ENCODE measurements around the gene PSMB1. TPM values are rescaled to one million over a fixed set of nuclear protein-coding genes. Genes with fewer than 3 reads are reported as not detected.

Gene PSMB1
- total RNA-seq, 1 experiment from 2014 or later = 282 TPM

DNA sequence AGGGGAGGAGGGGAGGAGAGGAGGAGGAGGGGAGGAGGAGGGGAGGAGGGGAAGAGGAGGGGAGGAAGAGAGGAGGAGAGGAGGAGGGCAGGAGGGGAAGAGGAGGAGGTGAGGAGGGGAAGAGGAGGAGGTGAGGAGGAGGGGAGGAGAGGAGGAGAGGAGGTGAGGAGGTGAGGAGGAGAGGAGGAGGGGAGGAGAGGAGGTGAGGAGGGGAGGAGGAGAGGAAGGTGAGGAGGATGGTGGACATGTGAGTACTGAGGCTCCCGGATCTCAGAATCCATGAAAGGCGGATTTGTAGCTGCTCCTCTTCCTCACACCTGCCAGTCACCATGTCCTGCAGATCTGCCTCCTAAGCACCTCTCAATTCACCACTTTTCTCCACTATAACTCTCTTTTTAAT lies 59.8 kb downstream of the PSMB1 start:
- peaks cover 11% of the 10 kb centered on the region; the same call in 1 of the 2 replicates for H3K27me3 ChIP-seq (ENCODE audit: insufficient read depth, low read length)
- ChIA-PET RAD21 (ENCODE audit: low non-redundant PET in 1 of 2, low total read pairs in 2 of 2, uncharacterized antibody in 2 of 2, unreplicated experiment in 2 of 2) (no interaction called here), POLR2A (no interaction called here), CTCF (no interaction called here)
- no peaks in the 10 kb centered on the region for H3K36me3 ChIP-seq (ENCODE audit: control insufficient read depth in 1 of 2, insufficient read depth in 2 of 2, low read length in 2 of 2)
- no peak overlapping the region for H3K4me2 ChIP-seq (ENCODE audit: low read length)
- ATAC-seq = no peak
- no peaks in the 10 kb centered on the region for H4K20me1 ChIP-seq (ENCODE audit: insufficient read depth)
- no peaks in the 10 kb centered on the region for H3K9me3 ChIP-seq (ENCODE audit: control insufficient read depth in 1 of 2, insufficient read depth in 1 of 2, low read depth in 1 of 2, low read length in 2 of 2)
- H3K4me3 ChIP-seq (replicated peaks in 1 of 2; ENCODE audit: low read depth in 1 of 2, low read length in 2 of 2) = no peak overlapping the region
- H2AFZ ChIP-seq (ENCODE audit: low read depth, low read length, poor library complexity, severe bottlenecking) = no peak overlapping the region
- H3K27ac ChIP-seq (ENCODE audit: low read depth, low read length) = no peak overlapping the region
- H3K9me2 ChIP-seq (ENCODE audit: insufficient read depth) = no peaks in the 10 kb centered on the region
- no peak for DNase-seq (ENCODE audit: low read depth, low spot score)
- no peaks in the 10 kb centered on the region for H3K79me2 ChIP-seq (ENCODE audit: insufficient read depth, low read length)
- no peak for TF ChIP-seq SIN3A (IDR thresholded peaks at IDR 0.05; ENCODE audit: low read depth)
- no TSS peak for BruUV-seq (replicated peaks)
- no peak overlapping the region for H3K9ac ChIP-seq (ENCODE audit: low read length)
- intact Hi-C loops (cut with micrococcal nuclease) = no loop called here
- peaks cover 0 to 13% of the 10 kb centered on the region in 2 experiments; a peak in 2 of 4 replicates for H3K4me1 ChIP-seq (ENCODE audit: control insufficient read depth in 1 of 2, insufficient read depth in 2 of 2, low read length in 2 of 2)

- CTCF ChIA-PET = no interaction called here
- intact Hi-C loops (cut with micrococcal nuclease) = no loop called here
- Histone ChIP-seq H3K9ac (ENCODE audit: low read length) (no peak overlapping the region), H3K79me2 (ENCODE audit: insufficient read depth, low read length) (no peaks in the 10 kb centered on the region), H3K4me3 (replicated peaks in 1 of 2; ENCODE audit: low read depth in 1 of 2, low read length in 2 of 2) (no peak overlapping the region), H3K27me3 (ENCODE audit: insufficient read depth, low read length) (peaks cover 11% of the 10 kb centered on the region; the same call in 1 of the 2 replicates), H2AFZ (ENCODE audit: low read depth, low read length, poor library complexity, severe bottlenecking) (no peak overlapping the region), H3K36me3 (ENCODE audit: control insufficient read depth in 1 of 2, insufficient read depth in 2 of 2, low read length in 2 of 2) (no peaks in the 10 kb centered on the region), H3K9me3 (ENCODE audit: control insufficient read depth in 1 of 2, insufficient read depth in 1 of 2, low read depth in 1 of 2, low read length in 2 of 2) (no peaks in the 10 kb centered on the region), H3K4me1 (ENCODE audit: control insufficient read depth in 1 of 2, insufficient read depth in 2 of 2, low read length in 2 of 2) (no peaks in the 10 kb centered on the region), H3K9me2 (ENCODE audit: insufficient read depth) (no peaks in the 10 kb centered on the region), H4K20me1 (ENCODE audit: insufficient read depth) (no peaks in the 10 kb centered on the region), H3K4me2 (ENCODE audit: low read length) (no peak overlapping the region), H3K27ac (ENCODE audit: low read depth, low read length) (no peak overlapping the region)
- POLR2A ChIA-PET = no interaction called here
- RAD21 ChIA-PET (ENCODE audit: low non-redundant PET in 1 of 2, low total read pairs in 2 of 2, uncharacterized antibody in 2 of 2, unreplicated experiment in 2 of 2) = no interaction called here
- no peak for ATAC-seq
- TF ChIP-seq CTCF (IDR thresholded peaks at IDR 0.05 in 2 of 3, conservative IDR thresholded peaks at IDR 0.05 in 1 of 3; ENCODE audit: borderline replicate concordance in 1 of 3, insufficient read depth in 1 of 3, low read depth in 2 of 3, low read length in 2 of 3) (no peak), RAD21 (IDR thresholded peaks at IDR 0.05; ENCODE audit: low read depth) (no peak), MAX (IDR thresholded peaks at IDR 0.05) (no peak), YY1 (IDR thresholded peaks at IDR 0.05; ENCODE audit: extremely low read depth, insufficient replicate concordance, low read depth, low read length) (no peak), SIN3A (IDR thresholded peaks at IDR 0.05; ENCODE audit: low read depth) (no peak), ELF1 (IDR thresholded peaks at IDR 0.05; ENCODE audit: borderline replicate concordance, low read depth) (no peak), CEBPB (IDR thresholded peaks at IDR 0.05; ENCODE audit: low read depth) (no peak), EZH2 (IDR thresholded peaks at IDR 0.05) (no peak)
- TF ChIP-seq, protein P1, sequence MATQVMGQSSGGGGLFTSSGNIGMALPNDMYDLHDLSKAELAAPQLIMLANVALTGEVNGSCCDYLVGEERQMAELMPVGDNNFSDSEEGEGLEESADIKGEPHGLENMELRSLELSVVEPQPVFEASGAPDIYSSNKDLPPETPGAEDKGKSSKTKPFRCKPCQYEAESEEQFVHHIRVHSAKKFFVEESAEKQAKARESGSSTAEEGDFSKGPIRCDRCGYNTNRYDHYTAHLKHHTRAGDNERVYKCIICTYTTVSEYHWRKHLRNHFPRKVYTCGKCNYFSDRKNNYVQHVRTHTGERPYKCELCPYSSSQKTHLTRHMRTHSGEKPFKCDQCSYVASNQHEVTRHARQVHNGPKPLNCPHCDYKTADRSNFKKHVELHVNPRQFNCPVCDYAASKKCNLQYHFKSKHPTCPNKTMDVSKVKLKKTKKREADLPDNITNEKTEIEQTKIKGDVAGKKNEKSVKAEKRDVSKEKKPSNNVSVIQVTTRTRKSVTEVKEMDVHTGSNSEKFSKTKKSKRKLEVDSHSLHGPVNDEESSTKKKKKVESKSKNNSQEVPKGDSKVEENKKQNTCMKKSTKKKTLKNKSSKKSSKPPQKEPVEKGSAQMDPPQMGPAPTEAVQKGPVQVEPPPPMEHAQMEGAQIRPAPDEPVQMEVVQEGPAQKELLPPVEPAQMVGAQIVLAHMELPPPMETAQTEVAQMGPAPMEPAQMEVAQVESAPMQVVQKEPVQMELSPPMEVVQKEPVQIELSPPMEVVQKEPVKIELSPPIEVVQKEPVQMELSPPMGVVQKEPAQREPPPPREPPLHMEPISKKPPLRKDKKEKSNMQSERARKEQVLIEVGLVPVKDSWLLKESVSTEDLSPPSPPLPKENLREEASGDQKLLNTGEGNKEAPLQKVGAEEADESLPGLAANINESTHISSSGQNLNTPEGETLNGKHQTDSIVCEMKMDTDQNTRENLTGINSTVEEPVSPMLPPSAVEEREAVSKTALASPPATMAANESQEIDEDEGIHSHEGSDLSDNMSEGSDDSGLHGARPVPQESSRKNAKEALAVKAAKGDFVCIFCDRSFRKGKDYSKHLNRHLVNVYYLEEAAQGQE (IDR thresholded peaks at IDR 0.05; ENCODE audit: low read depth) = no peak
- TF ChIP-seq, protein P2, sequence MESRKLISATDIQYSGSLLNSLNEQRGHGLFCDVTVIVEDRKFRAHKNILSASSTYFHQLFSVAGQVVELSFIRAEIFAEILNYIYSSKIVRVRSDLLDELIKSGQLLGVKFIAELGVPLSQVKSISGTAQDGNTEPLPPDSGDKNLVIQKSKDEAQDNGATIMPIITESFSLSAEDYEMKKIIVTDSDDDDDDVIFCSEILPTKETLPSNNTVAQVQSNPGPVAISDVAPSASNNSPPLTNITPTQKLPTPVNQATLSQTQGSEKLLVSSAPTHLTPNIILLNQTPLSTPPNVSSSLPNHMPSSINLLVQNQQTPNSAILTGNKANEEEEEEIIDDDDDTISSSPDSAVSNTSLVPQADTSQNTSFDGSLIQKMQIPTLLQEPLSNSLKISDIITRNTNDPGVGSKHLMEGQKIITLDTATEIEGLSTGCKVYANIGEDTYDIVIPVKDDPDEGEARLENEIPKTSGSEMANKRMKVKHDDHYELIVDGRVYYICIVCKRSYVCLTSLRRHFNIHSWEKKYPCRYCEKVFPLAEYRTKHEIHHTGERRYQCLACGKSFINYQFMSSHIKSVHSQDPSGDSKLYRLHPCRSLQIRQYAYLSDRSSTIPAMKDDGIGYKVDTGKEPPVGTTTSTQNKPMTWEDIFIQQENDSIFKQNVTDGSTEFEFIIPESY (IDR thresholded peaks at IDR 0.05; ENCODE audit: extremely low read depth, insufficient replicate concordance, low read length) = no peak
- BruUV-seq (replicated peaks) = no TSS peak
- no peak for DNase-seq (ENCODE audit: low read depth, low spot score)
Measured at GRCh38 chr6:170490259-170490658, 62.8 kb downstream of the PSMB1 start.

Measured in HCT116 (cell line).